Breast epithelium (tissue), 4 donors: ENCODE data around the gene FAM177A1. TPM values are rescaled to one million over a fixed set of nuclear protein-coding genes. Genes with fewer than 3 reads are reported as not detected.
"Not testable (repeated sequence)": the region's sequence is repeated elsewhere in the genome, so short reads cannot be mapped to it uniquely, and the experiment has no call there.

Experiments
- DNase-seq, 2 donors: peaks; one replicate each; pipeline ENCODE4 v3.0.0-alpha.2; 2019; ENCODE audit warnings: low spot score in 2 of 2
- H3K27ac ChIP-seq, 2 donors: fragments of 200-600 bp; sonication (generic) in 1 of 2; one replicate each; pipeline ENCODE4 v1.5.1; 2016 to 2019; ENCODE audit warnings: mild to moderate bottlenecking in 1 of 2
- H3K27me3 ChIP-seq, 2 donors: fragments of 200-600 bp; sonication (generic) in 1 of 2; one replicate each; pipeline versions ENCODE4 v1.5.1 to v1.6.0; 2017 to 2019; ENCODE audit warnings: control low read depth in 1 of 2, mild to moderate bottlenecking in 1 of 2
- H3K36me3 ChIP-seq: fragments of 200-600 bp; one replicate; pipeline ENCODE4 v1.5.1; 2019
- H3K4me1 ChIP-seq, 2 donors: fragments of 200-600 bp; sonication (generic); one replicate each; pipeline ENCODE4 v1.5.1; 2016 to 2019; ENCODE audit warnings: control low read depth in 1 of 2
- H3K4me3 ChIP-seq, 3 donors: fragments of 200-600 bp; sonication (generic); 1 replicate in 2 of 3; 2 replicates in 1 of 3; pipeline ENCODE4 v1.5.1; 2016 to 2019; ENCODE audit warnings: mild to moderate bottlenecking in 3 of 3, moderate library complexity in 2 of 3
- H3K9me3 ChIP-seq, 2 donors: fragments of 200-600 bp; sonication (generic) in 1 of 2; one replicate each; pipeline ENCODE4 v1.5.1; 2016 to 2019; ENCODE audit warnings: control low read depth in 1 of 2
- CTCF ChIP-seq, 3 donors: fragments of 450-650 bp; IDR thresholded peaks; one replicate each; pipeline ENCODE4 v1.5.1; 2016 to 2017; ENCODE audit warnings: antibody characterized with exemption in 3 of 3, mild to moderate bottlenecking in 3 of 3, moderate library complexity in 3 of 3
- POLR2A ChIP-seq: fragments of 450-650 bp; IDR thresholded peaks from one replicate; pipeline ENCODE4 v1.6.1; 2016; ENCODE audit warnings: antibody characterized with exemption, mild to moderate bottlenecking, moderate library complexity
- POLR2AphosphoS5 ChIP-seq, 3 donors: sonication (generic); formaldehyde crosslinking; IDR thresholded peaks; one replicate each; pipeline ENCODE4 v1.6.1; 2017; ENCODE audit warnings: antibody characterized with exemption in 3 of 3
- intact Hi-C: fragments of 100-400 bp; cut with DNase I; formaldehyde crosslinking; loops from one replicate; pipeline ENCODE4 v1.15.1; 2023; ENCODE audit warnings: low total_unique reads
- total RNA-seq, 3 donors: library from RNA; depleted of rRNA; stranded (reverse); fragments of >200 nt; gene quantifications; one replicate each; pipeline ENCODE4 v1.1.0, GENCODE V29; 2016

The FAM177A1 gene
- total RNA-seq, 3 donors from 2014 or later, result 34.4 to 54.0 (median 47.2) TPM

- Histone ChIP-seq H3K27me3 (no peaks in the 10 kb centered on the region), H3K4me1 (no peaks in the 10 kb centered on the region), H3K4me3 (no peak overlapping the region), H3K36me3 (no peaks in the 10 kb centered on the region), H3K27ac (no peak overlapping the region), H3K9me3 (no peaks in the 10 kb centered on the region)
- intact Hi-C loops, result no loop called here
- DNase-seq, result no peak
- TF ChIP-seq POLR2AphosphoS5 (IDR thresholded peaks at IDR 0.05) (no peak), POLR2A (no peak), CTCF (IDR thresholded peaks at IDR 0.05) (no peak)
Observed at GRCh38 chr14:35016568-35016967, 29.5 kb upstream of the FAM177A1 start.

GRCh38 chr14:35020713-35021112, 25.4 kb upstream of the FAM177A1 start:
- DNase-seq, result no peak
- H3K4me1 ChIP-seq, result no peaks in the 10 kb centered on the region
- H3K36me3 ChIP-seq, result no peaks in the 10 kb centered on the region
- TF ChIP-seq POLR2A (no peak), CTCF (IDR thresholded peaks at IDR 0.05) (no peak), POLR2AphosphoS5 (IDR thresholded peaks at IDR 0.05) (no peak)
- intact Hi-C loops, result no loop called here
- no peak overlapping the region for H3K4me3 ChIP-seq
- no peaks in the 10 kb centered on the region for H3K9me3 ChIP-seq
- H3K27ac ChIP-seq, result no peak overlapping the region
- no peaks in the 10 kb centered on the region for H3K27me3 ChIP-seq

GRCh38 chr14:35028435-35028834, 17.6 kb upstream of the FAM177A1 start:
- H3K4me3 ChIP-seq, result no peak overlapping the region
- intact Hi-C loops, result no loop called here
- no peaks in the 10 kb centered on the region for H3K27me3 ChIP-seq
- DNase-seq, result no peak
- no peaks in the 10 kb centered on the region for H3K36me3 ChIP-seq
- peaks cover under 1 to 2% of the 10 kb centered on the region in 2 donors for H3K9me3 ChIP-seq
- H3K27ac ChIP-seq, result no peak overlapping the region
- H3K4me1 ChIP-seq, result no peaks in the 10 kb centered on the region
- TF ChIP-seq POLR2AphosphoS5 (IDR thresholded peaks at IDR 0.05) (no peak), POLR2A (no peak), CTCF (IDR thresholded peaks at IDR 0.05) (no peak)

- H3K27ac ChIP-seq, result no peak overlapping the region
- peaks cover 16 to 19% of the 10 kb centered on the region in 2 donors for H3K9me3 ChIP-seq
- no peak overlapping the region for H3K4me3 ChIP-seq
- no peaks in the 10 kb centered on the region for H3K36me3 ChIP-seq
- H3K4me1 ChIP-seq, result no peaks in the 10 kb centered on the region
- no peaks in the 10 kb centered on the region for H3K27me3 ChIP-seq
- no peak for DNase-seq
- intact Hi-C loops, result no loop called here
- TF ChIP-seq POLR2A, result no peak
- TF ChIP-seq CTCF (IDR thresholded peaks at IDR 0.05), result no peak
- TF ChIP-seq POLR2AphosphoS5 (IDR thresholded peaks at IDR 0.05), result no peak
Observed at GRCh38 chr14:35032562-35032961, 13.5 kb upstream of the FAM177A1 start.

- no peak for DNase-seq
- intact Hi-C loops, result no loop called here
- H3K4me1 ChIP-seq, result no peaks in the 10 kb centered on the region
- H3K36me3 ChIP-seq, result no peaks in the 10 kb centered on the region
- no peaks in the 10 kb centered on the region for H3K27me3 ChIP-seq
- H3K9me3 ChIP-seq, result peaks cover 16 to 19% of the 10 kb centered on the region in 2 donors
- no peak overlapping the region for H3K4me3 ChIP-seq
- no peak overlapping the region for H3K27ac ChIP-seq
- no peak for TF ChIP-seq CTCF (IDR thresholded peaks at IDR 0.05)
Observed at GRCh38 chr14:35034440-35034833, 11.6 kb upstream of the FAM177A1 start.

- H3K27ac ChIP-seq, H3K36me3 ChIP-seq, H3K27me3 ChIP-seq, intact Hi-C loops, H3K4me1 ChIP-seq, H3K4me3 ChIP-seq, DNase-seq: not testable (repeated sequence)
- H3K9me3 ChIP-seq, result peaks cover 16 to 19% of the 10 kb centered on the region in 2 donors
Observed at GRCh38 chr14:35034944-35035554, 11.0 kb upstream of the FAM177A1 start.

- DNase-seq, H3K27ac ChIP-seq, intact Hi-C loops, H3K4me3 ChIP-seq, H3K36me3 ChIP-seq, H3K27me3 ChIP-seq, H3K4me1 ChIP-seq: not testable (repeated sequence)
- H3K9me3 ChIP-seq, result peaks cover 16 to 18% of the 10 kb centered on the region in 2 donors
Observed at GRCh38 chr14:35038312-35038711, 7.8 kb upstream of the FAM177A1 start.
